Pancreas (tissue), 10 donors: ENCODE results near the gene LAMA2. TPM values are rescaled to one million over a fixed set of nuclear protein-coding genes. Genes with fewer than 3 reads are reported as not detected.

ENCODE experiments used
- ATAC-seq, 4 donors: fragments of 200-7000 bp; cut with Tn5 transposase; one replicate each; pipeline versions ENCODE4 v1.8.0 to v1.9.1; 2020; ENCODE audit warnings: mild to moderate bottlenecking in 4 of 4, moderate library complexity in 4 of 4
- DNase-seq, 6 donors: peaks; one replicate each; pipeline ENCODE4 v3.0.0-alpha.2; 2020
- FAIRE-seq: peaks from 2 replicates; lab custom pipeline; 2012; peaks lifted over from hg19 to GRCh38; lab: Jason Lieb, UNC
- H3K27ac ChIP-seq, 4 donors: fragments of 200-600 bp; sonication (generic); 1 replicate in 3 of 4; 2 replicates in 1 of 4; pipeline versions ENCODE4 v1.5.0 to v1.8.0; 2020
- H3K27me3 ChIP-seq, 4 donors: fragments of 200-600 bp; one replicate each; pipeline ENCODE4 v1.8.0; 2021
- H3K36me3 ChIP-seq, 3 donors: fragments of 200-600 bp; sonication (generic) in 1 of 3; one replicate each; pipeline versions ENCODE4 v1.5.0 to v1.8.0; 2020 to 2021
- H3K4me1 ChIP-seq, 3 donors: fragments of 200-600 bp; one replicate each; pipeline ENCODE4 v1.8.0; 2021
- H3K4me3 ChIP-seq, 4 donors: fragments of 200-600 bp; sonication (generic) in 2 of 4; one replicate each; pipeline versions ENCODE4 v1.5.0 to v1.8.0; 2020 to 2021
- H3K9me3 ChIP-seq, 4 donors: fragments of 200-600 bp; one replicate each; pipeline ENCODE4 v1.8.0; 2021
- CTCF ChIP-seq, 4 donors: fragments of 200-600 bp; sonication (generic) in 3 of 4; IDR thresholded peaks; one replicate each; pipeline versions ENCODE4 v1.5.0 to v1.8.0; 2021; ENCODE audit warnings: antibody characterized with exemption in 4 of 4
- WGBS, 2 donors: extraction: QIAGEN DNeasy Blood & Tissue Kit; methylation state at CpG; one replicate each; pipeline ENCODE4 v1.1.7; 2013; 5-methylcytosine and 5-hydroxymethylcytosine counted together
- intact Hi-C, 3 donors: fragments of 100-400 bp; cut with DNase I; formaldehyde crosslinking; loops; one replicate each; pipeline versions ENCODE4 v1.11.1 to v1.14.2; 2022
- polyA plus RNA-seq, 2 donors: library from polyadenylated mRNA; stranded (reverse); fragments of 200-250 nt; gene quantifications; one replicate each; pipeline ENCODE4 v1.2.3, GENCODE V29; 2013
- total RNA-seq, 6 donors: library from RNA; stranded (reverse); fragmentation: NEBNext Ultra II Directional in 4 of 6; extraction: Animal tissue kit (Norgen Biotek cat#: 25700) in 4 of 6; gene quantifications; one replicate each; pipeline versions ENCODE4 v1.2.1 to v1.2.4, GENCODE V29; 2021 to 2023
- donor health status: healthy with polysubstance abuse.
- donor health status: DM: no; HTN: no; CAD: no; lungs with moderate emphysema.
- donor health status: DM: no; HTN: no; CAD: no.
- donor health status: control.
- donor health status: control.
- donor health status: Bipolar disorder and iron deficiency.
- donor health status: DM: yes; HTN: yes; CAD: no.
- donor health status: DM: no; HTN: no; CAD: no.
- donor health status: DM: no; HTN: no; CAD: no.
- donor health status: DM: yes; HTN: yes; CAD: no.

The LAMA2 gene
- total and polyA plus RNA-seq, 8 donors: 1.2 to 26.2 (median 6.2) TPM

GRCh38 chr6:129235167-129236000 lies 352.4 kb downstream of the LAMA2 start:
- ATAC-seq: no peak

GRCh38 chr6:129236001-129236517 lies 353.1 kb downstream of the LAMA2 start:
- intact Hi-C loops: no loop called here
- no peak overlapping the region for H3K4me3 ChIP-seq
- no peaks in the 10 kb centered on the region for H3K4me1 ChIP-seq
- 47 to 50% methylated on average over 4 of the region's 4 CpGs for WGBS, 2 donors
- no peaks in the 10 kb centered on the region for H3K9me3 ChIP-seq
- no peak for TF ChIP-seq CTCF (IDR thresholded peaks at IDR 0.05)
- H3K36me3 ChIP-seq: no peaks in the 10 kb centered on the region
- no peak for ATAC-seq
- DNase-seq: no peak
- H3K27ac ChIP-seq: no peak overlapping the region
- no peak for FAIRE-seq
- no peaks in the 10 kb centered on the region for H3K27me3 ChIP-seq

More at GRCh38 chr6:129235167-129236000, 352.4 kb downstream of the LAMA2 start:
- H3K4me1 ChIP-seq: no peaks in the 10 kb centered on the region
- 50 to 58% methylated on average over 2 of the region's 2 CpGs for WGBS, 2 donors
- H3K9me3 ChIP-seq: no peaks in the 10 kb centered on the region
- FAIRE-seq: no peak
- no peaks in the 10 kb centered on the region for H3K36me3 ChIP-seq
- no peak overlapping the region for H3K27ac ChIP-seq
- H3K4me3 ChIP-seq: no peak overlapping the region
- no peak for TF ChIP-seq CTCF (IDR thresholded peaks at IDR 0.05)
- intact Hi-C loops: no loop called here
- H3K27me3 ChIP-seq: no peaks in the 10 kb centered on the region
- no peak for DNase-seq

- no peaks in the 10 kb centered on the region for H3K27me3 ChIP-seq
- no peak for FAIRE-seq
Observed at GRCh38 chr6:129238991-129239390, 356.1 kb downstream of the LAMA2 start.

GRCh38 chr6:129239825-129240491 lies 357.0 kb downstream of the LAMA2 start:
- Histone ChIP-seq H3K4me1 (no peaks in the 10 kb centered on the region), H3K4me3 (no peak overlapping the region), H3K27me3 (no peaks in the 10 kb centered on the region), H3K27ac (no peak overlapping the region), H3K9me3 (no peaks in the 10 kb centered on the region), H3K36me3 (no peaks in the 10 kb centered on the region)
- FAIRE-seq (no peak), DNase-seq (no peak), ATAC-seq (no peak)
- WGBS, 2 donors: 84 to 86% methylated on average over 10 of the region's 10 CpGs
- TF ChIP-seq CTCF (IDR thresholded peaks at IDR 0.05): no peak
- intact Hi-C loops: no loop called here

More at GRCh38 chr6:129238991-129239390, 356.1 kb downstream of the LAMA2 start:
- Histone ChIP-seq H3K4me3 (no peak overlapping the region), H3K4me1 (no peaks in the 10 kb centered on the region), H3K36me3 (no peaks in the 10 kb centered on the region), H3K9me3 (no peaks in the 10 kb centered on the region), H3K27ac (no peak overlapping the region)
- DNase-seq: no peak
- 59 to 70% methylated on average over 1 of the region's 1 CpG for WGBS, 2 donors
- no peak for TF ChIP-seq CTCF (IDR thresholded peaks at IDR 0.05)
- no peak for ATAC-seq
- intact Hi-C loops: no loop called here
